ENCODE measurements around the gene GDE1. TPM values are rescaled to one million over a fixed set of nuclear protein-coding genes. Genes with fewer than 3 reads are reported as not detected.
"Not testable (repeated sequence)": the region's sequence is repeated elsewhere in the genome, so short reads cannot be mapped to it uniquely, and the experiment has no call there.

Gene GDE1, protein sequence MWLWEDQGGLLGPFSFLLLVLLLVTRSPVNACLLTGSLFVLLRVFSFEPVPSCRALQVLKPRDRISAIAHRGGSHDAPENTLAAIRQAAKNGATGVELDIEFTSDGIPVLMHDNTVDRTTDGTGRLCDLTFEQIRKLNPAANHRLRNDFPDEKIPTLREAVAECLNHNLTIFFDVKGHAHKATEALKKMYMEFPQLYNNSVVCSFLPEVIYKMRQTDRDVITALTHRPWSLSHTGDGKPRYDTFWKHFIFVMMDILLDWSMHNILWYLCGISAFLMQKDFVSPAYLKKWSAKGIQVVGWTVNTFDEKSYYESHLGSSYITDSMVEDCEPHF
- 100 to 1,000 TPM in 1 of 12 donors, 10 to 100 TPM in 11; 23.5 to 290 (median 57.6) TPM for polyA plus RNA-seq (ENCODE audit: insufficient read length in 12 of 12)
- long read RNA-seq, donor 1, transcript GDE1-201 (6 exons, 2,958 nt), result major isoform, 25 of 42 reads
- long read RNA-seq, donor 1, transcript GDE1-203 (6 exons, 2,238 nt), result minor isoform, 6 of 42 reads
- long read RNA-seq, donor 1, partial matches to known transcripts, result 8 of 42 reads
- long read RNA-seq, donor 1, other reads (novel, unspliced or antisense), result 0 of 42 reads
- long read RNA-seq, donor 2, transcript GDE1-201 (6 exons, 2,958 nt), result major isoform, 11 of 16 reads
- long read RNA-seq, donor 2, partial matches to known transcripts, result 0 of 16 reads
- long read RNA-seq, donor 2, other reads (novel, unspliced or antisense), result 0 of 16 reads
- long read RNA-seq, donor 3, transcript GDE1-201 (6 exons, 2,958 nt), result major isoform, 9 of 10 reads
- long read RNA-seq, donor 3, partial matches to known transcripts, result 0 of 10 reads
- long read RNA-seq, donor 3, other reads (novel, unspliced or antisense), result 0 of 10 reads
- long read RNA-seq, donor 4, transcript GDE1-201 (6 exons, 2,958 nt), result major isoform, 5 of 7 reads
- long read RNA-seq, donor 4, partial matches to known transcripts, result 0 of 7 reads
- long read RNA-seq, donor 4, other reads (novel, unspliced or antisense), result 0 of 7 reads
- long read RNA-seq, donor 5, transcript GDE1-201 (6 exons, 2,958 nt), result major isoform, 19 of 33 reads
- long read RNA-seq, donor 5, partial matches to known transcripts, result 8 of 33 reads
- long read RNA-seq, donor 5, other reads (novel, unspliced or antisense), result 0 of 33 reads
- long read RNA-seq, donor 6, transcript GDE1-201 (6 exons, 2,958 nt), result major isoform, 7 of 19 reads
- long read RNA-seq, donor 6, partial matches to known transcripts, result 11 of 19 reads
- long read RNA-seq, donor 6, other reads (novel, unspliced or antisense), result 0 of 19 reads
- long read RNA-seq, donor 7, partial matches to known transcripts, result 0 of 4 reads
- long read RNA-seq, donor 7, other reads (novel, unspliced or antisense), result 0 of 4 reads
- long read RNA-seq, donor 8, transcript GDE1-203 (6 exons, 2,238 nt), result minor isoform, 8 of 28 reads
- long read RNA-seq, donor 8, transcript GDE1-201 (6 exons, 2,958 nt), result major isoform, 20 of 28 reads
- long read RNA-seq, donor 8, partial matches to known transcripts, result 0 of 28 reads
- long read RNA-seq, donor 8, other reads (novel, unspliced or antisense), result 0 of 28 reads
- long read RNA-seq, donor 9, transcript GDE1-201 (6 exons, 2,958 nt), result major isoform, 8 of 11 reads
- long read RNA-seq, donor 9, partial matches to known transcripts, result 0 of 11 reads
- long read RNA-seq, donor 9, other reads (novel, unspliced or antisense), result 0 of 11 reads
- long read RNA-seq, donor 10, transcript GDE1-201 (6 exons, 2,958 nt), result major isoform, 17 of 18 reads
- long read RNA-seq, donor 10, partial matches to known transcripts, result 0 of 18 reads
- long read RNA-seq, donor 10, other reads (novel, unspliced or antisense), result 0 of 18 reads
- long read RNA-seq, donor 11, transcript GDE1-201 (6 exons, 2,958 nt), result major isoform, 18 of 22 reads
- long read RNA-seq, donor 11, partial matches to known transcripts, result 0 of 22 reads
- long read RNA-seq, donor 11, other reads (novel, unspliced or antisense), result 0 of 22 reads

- peak; percentile 93 for DNase-seq
These were observed at the start of gene GDE1 for GRCh38 chr16:19521471-19522396. Gene GDE1 (minus strand): TSS chr16:19522098. CDS start chr16:19521964, 134 bp downstream.

DNA sequence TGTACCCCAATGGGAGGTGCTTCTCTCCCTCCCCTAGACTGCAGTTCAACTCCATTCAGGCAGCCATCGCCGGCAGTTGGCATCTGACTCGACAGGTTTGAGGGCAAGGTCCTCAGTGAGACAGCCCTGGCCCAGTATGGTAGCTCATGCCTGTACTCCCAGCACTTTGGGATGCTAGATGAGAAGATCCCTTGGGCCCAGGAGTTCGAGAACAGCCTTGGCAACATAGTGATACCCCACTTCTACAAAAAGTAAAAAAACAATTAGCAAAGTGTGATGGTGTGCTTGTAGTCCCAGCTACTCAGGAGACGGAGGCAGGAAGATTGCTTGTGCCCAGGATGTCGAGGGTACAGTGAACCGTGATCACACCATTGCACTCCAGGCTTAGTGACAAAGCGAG is 45.7 kb upstream of the GDE1 start:
- DNase-seq, result no peak

- no peak for DNase-seq
These were observed 44.5 kb upstream of the GDE1 start for GRCh38 chr16:19566362-19566761.

DNA sequence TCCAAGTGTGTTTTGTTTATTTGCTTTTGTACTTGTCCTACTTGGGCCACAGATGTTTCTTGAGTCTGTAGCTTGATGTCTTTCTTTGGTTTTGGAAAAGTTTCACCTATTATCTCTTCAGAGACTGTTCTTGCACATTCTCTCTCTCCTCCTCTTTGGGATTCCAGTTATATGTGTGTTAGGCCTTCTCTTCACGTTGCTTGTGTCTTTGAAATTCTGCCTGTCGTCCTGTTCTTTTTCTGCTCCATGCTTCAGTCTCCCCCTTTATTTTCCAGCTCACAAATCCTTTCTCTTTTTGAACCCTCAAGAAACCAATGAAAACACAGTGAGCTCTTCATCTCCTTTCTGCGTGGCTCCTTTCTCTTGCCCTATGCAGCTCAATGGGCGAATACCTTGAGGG is 41.5 kb upstream of the GDE1 start:
- DNase-seq, result no peak

DNA sequence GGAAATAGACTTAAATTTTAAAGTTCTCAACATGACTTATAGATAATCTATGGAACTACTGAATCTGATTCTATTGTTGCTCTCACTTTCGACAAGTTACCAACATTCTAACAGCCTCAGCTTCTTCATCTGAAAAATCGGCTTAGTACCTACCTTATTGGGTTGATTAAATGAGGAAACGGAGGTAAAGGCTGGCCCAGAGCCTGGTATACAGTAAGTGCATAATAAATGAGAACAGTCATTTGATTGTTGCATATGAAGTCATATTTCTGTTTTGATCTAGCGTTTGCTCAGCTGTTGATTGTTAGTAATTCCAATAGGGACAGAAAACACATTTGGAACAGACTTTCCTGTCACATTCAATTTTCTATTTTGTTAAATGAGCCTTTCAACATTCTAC is 38.2 kb upstream of the GDE1 start:
- no peak for DNase-seq

DNA sequence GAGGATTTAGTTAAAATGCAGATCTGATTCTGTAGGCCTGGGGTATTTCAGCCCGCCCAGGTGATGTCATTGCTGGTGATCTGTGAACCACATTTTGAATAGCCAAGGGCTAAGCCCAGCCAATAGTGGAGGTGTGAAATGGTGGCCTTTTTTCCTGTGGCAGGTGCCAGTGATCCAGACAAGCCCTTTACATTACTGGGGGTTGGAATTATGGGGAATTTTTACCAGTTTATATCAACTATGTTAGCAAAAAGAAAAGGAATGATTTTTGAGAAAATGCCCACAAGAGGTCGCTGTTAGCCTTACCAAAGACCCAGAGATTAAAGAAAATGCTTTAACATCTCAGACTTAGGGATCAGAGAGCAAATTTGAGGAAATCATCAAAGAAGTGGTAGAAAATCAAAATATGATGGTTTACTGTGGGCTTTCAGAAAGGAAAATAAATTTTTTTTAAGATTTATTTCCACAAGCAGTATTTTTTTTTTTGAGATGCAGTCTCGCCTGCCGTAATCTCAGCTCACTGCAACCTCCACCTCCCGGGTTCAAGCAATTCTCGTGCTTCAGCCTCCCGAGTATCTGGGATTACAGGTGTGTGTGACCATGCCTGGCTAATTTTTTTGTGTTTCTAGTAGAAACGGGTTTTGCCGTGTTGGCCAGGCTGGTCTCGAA is 37.5 kb upstream of the GDE1 start:
- peak; percentile 77 for DNase-seq

- DNase-seq, result no peak
These were observed 34.3 kb upstream of the GDE1 start for GRCh38 chr16:19555938-19556771.

DNA sequence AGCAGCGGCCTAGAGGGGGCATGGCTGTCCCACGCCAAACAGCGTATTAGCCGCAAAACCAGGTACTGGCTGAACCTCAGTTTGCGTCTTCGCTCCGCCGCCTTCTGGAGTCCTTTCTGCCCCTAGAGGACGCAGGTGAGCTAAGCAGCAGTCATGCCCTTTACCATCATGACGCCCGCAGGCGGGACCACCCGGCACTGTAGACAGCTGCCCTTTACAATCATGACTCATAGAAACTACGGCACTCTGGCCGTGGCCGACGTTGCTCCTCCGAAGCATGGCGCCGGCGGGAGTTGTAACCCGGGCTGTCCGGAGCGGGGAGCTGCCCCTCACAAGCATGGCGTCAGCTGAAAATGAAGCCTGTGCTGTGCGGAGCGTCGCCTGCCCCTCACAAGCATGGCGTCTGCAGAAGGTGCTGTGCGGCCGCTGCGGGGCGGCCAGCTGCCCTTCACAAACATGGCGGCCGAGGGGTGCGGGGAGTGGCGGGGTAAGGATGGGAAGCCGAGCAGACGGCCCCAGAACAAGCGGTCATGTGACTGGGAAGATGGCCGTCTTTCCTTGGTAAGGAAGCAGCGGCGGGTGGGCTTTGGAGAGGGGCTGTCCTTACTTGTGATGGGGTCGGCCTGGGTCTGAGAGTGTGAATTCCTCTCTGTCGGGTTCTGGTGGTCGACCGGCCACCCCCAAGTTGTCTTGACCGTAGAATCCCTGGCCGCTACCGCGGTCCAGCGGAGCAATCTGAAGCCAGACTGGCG is 33.5 kb upstream of the GDE1 start, which contains the start of gene VPS35L:
Gene VPS35L, plus strand, starts transcription at position 518 of the 752 bp plus-strand sequence. Its CDS starts 27 bp downstream, at position 545.
- peak; percentile 99 for DNase-seq

DNA sequence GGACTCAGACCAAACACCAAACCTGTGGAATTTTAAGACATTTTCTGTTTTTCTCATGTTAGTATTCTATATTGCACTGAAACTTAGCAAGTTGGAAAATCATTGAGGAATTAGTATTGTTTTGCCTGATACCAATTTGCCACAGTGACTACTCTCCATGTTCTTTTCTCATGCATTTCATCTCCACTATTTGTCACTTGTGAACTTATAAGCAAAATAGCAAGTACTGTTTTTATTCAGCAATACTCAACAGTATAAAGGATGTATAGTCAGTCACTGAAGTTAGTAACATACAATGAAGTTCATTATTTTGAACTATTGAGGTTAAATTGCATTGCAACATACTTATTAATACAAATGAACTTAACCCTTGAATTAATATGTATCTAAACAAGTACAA is 27.8 kb upstream of the GDE1 start:
- no peak for DNase-seq

- DNase-seq, result no peak
These were observed 26.2 kb upstream of the GDE1 start for GRCh38 chr16:19548144-19548543.

DNA sequence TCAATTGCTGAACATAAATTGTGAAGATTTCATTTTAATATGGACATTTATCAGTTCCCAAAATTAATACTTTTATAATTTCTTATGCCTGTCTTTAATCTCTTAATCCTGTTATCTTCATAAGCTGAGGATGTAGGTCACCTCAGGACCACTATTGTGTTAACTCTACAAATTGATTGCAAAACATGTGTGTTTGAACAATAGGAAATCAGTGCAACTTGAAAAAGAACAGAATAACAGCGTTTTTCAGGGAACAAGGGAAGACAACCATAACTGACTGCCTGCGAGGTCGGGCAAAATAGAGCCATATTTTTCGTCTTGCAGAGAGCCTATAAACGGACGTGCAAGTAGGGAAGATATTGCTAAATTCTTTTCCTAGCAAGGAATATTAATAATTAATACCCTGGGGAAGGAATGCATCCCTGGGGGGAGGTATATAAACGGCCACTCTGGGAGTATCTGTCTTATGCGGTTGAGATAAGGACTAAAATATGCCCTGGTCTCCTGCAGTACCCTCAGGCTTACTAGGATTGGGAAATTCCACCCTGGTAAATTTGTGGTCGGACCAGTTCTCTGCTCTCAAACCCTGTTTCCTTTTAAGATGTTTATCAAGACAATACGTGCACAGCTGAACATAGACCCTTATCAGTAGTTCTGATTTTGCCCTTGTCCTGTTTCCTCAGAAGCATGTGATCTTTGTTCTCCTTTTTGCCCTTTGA is 21.5 kb upstream of the GDE1 start:
- DNase-seq, result not testable (repeated sequence)

GRCh38 chr16:19542138-19542821 is 20.4 kb upstream of the GDE1 start:
- DNase-seq, result no peak

DNA sequence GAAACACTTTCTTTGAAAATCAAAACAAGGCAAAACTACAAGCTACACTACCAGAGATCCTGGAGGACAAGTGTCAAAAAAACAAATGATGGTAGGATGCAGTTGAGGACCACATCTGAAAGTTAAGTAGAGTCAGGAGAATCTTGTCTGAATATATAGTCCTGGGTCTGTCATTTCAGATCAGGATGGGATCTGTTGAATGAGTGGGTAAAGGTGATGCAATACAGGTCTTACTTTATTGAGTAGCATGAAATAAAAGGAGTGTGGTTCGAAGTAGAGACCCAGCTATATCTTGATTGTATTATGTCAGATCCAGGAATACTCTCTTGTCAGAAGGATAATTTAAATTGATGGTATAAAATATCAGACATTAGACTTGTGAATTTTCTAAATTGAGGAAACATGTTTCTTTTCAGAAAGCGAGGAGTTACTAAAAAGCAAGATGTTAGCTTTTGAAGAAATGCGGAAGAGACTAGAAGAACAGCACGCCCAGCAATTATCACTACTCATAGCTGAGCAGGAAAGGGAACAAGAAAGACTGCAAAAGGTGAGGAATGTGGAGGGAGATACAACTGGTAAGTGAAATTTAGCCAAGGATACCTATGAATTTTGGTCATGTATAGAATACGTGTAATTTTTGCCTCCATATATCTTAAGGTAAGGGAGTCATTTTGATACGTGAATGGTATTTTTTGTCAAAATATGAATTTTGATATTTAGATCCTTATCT is 18.5 kb upstream of the GDE1 start:
- DNase-seq, result no peak

DNA sequence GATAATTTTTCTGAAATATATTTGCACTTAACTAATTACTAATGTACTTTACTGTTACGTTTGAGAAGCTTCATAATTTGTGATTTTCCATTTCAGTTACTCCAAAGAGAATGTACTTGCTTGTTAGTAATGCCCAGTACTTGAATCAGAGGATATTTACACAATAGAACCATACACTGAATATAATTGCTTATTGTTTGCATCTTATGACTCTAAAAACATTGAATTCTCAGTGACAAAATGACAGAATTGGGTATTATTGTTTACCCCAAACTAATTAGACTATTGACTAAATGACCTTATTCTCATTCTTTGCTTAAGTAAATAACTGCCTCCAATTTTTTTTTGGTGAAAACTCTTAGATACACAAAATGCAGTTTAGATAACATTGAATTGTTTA is 10.7 kb upstream of the GDE1 start:
- DNase-seq, result no peak

GRCh38 chr16:19528666-19529065 is 6.8 kb upstream of the GDE1 start:
- DNase-seq, result no peak
